Activated CD4-positive, CD25-positive, alpha-beta regulatory T cell treated with anti-CD3 and anti-CD28 coated beads, Interleukin-2, amount 50 U/mL, for 72 hours (primary cell): ENCODE measurements around the gene G3BP2.
"Not testable (repeated sequence)": the region's sequence is repeated elsewhere in the genome, so short reads cannot be mapped to it uniquely, and the experiment has no call there.

Experiments
- DNase-seq: peaks from one replicate; pipeline ENCODE4 v3.0.0; 2021

Gene G3BP2

GRCh38 chr4:75683482-75684155, 10.4 kb upstream of the G3BP2 start:
- DNase-seq: no peak

- DNase-seq: no peak
These were observed 6.8 kb upstream of the G3BP2 start for GRCh38 chr4:75679876-75680575.

- DNase-seq: no peak
These were observed 5.8 kb upstream of the G3BP2 start for GRCh38 chr4:75678965-75679364.

- DNase-seq: no peak
These were observed 5.3 kb upstream of the G3BP2 start for GRCh38 chr4:75678473-75678872.

- no peak for DNase-seq
These were observed 1.9 kb upstream of the G3BP2 start for GRCh38 chr4:75675004-75675531.

GRCh38 chr4:75673959-75674328, 733 bp upstream of the G3BP2 start:
- DNase-seq: no peak

- DNase-seq: peak; percentile 81
These were observed 667 bp downstream of the G3BP2 start for GRCh38 chr4:75672461-75673026.

GRCh38 chr4:75671802-75672421, 1.3 kb downstream of the G3BP2 start:
- DNase-seq: no peak

GRCh38 chr4:75668596-75668995, 4.6 kb downstream of the G3BP2 start:
- no peak for DNase-seq

- not testable (repeated sequence) for DNase-seq
These were observed 5.6 kb downstream of the G3BP2 start for GRCh38 chr4:75667636-75668035.

- no peak for DNase-seq
These were observed 6.9 kb downstream of the G3BP2 start for GRCh38 chr4:75666299-75666698.

- DNase-seq: not testable (repeated sequence)
These were observed 8.6 kb downstream of the G3BP2 start for GRCh38 chr4:75664604-75665003.

- no peak for DNase-seq
These were observed 10.6 kb downstream of the G3BP2 start for GRCh38 chr4:75662626-75663025.

DNA sequence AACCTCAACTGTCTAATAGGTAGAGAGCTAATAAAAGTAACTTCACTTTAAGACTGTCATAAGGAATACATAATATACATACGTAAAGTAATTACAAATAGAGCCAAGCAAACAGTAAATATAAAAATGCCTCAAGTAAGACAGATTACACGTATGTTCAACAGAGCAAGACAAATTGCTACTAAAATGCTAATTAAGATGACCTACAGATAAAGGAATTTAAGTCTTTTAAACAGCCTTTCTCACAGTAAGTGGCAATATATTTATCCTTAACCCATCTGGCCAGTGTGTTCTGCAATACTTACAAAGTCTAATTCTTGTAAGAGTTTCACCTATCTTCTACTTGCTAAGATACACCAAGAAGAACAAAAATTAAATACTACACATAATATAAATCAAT, 12.7 kb downstream of the G3BP2 start:
- no peak for DNase-seq

DNA sequence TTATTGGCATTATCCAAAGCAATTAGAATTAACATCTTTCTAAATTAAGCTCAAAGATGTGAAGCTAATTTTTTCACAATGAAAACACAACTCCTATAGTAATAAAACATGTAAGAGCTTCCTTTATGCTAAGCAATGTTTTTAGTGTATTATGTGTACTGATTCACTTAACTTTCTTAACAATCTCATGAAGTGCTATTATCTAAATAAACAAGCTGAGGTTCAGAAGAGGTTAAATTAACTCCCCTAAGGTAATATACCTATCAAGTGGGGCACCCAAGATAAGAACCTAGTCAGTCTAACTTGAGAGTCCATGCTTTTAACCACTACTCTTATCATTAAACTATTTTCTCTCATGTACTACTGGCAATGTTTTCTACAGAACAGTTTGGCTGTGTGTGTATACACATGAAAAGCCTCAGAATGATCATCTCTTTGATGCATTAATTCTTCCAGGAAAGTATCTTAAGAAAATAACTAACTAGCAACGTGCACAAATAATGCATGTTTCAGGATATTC, 13.6 kb downstream of the G3BP2 start:
- no peak for DNase-seq

DNA sequence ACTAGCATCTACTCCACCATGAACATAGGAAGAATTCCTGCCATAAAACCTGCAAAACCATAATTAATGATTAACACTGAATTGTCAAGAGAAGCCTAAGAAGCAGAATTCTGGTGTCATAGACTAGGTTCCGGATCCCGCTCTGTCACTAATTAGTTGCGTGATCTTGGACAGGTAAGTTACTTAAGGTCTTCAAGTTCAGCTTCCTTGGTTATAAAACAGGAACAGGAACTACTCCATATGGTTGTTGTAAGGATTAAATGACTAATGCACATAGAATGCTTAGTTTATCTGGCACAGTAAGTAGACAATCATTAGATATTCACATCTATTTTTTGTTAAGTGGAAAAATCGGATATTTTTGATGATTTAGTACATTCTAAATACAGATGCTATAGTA, 14.3 kb downstream of the G3BP2 start:
- no peak for DNase-seq

DNA sequence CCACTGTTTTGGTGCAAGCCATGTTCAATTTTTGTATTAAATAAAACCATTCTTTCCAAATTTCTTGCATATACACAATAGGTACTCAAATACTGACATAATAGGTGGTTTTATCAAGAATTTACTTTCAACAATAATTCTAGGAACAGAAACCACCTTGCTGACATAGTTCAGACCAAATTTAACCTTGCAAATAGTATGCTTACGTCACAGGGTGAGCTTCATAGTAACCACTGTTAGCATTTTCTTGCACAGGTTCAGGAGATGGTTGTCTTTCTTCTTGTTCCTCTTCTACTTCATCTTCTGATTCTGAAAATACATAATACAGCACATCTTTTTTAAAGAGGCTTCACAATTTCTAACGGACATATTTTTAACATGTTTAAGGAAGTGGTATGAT, 17.6 kb downstream of the G3BP2 start:
- DNase-seq: no peak

DNA sequence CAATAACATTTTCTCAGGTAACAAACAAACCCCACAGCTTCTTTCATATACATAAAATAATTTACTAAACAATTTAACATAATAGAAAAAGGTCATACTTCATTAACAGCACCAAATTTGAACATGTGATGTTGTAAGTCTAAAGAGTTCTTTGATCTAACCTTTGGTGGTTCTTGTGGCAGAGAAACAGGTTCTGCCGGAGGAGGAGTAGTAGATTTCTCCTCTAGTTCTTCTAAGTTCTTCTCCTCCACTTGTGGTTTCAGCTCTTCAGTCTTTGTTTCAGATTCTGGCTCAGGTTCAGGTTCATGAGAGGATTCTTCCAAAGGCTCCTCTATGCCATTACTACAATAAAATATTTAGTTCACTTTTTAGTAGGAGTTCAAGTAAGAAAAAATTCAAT, 18.3 kb downstream of the G3BP2 start:
- DNase-seq: no peak

- DNase-seq: no peak
These were observed 19.2 kb downstream of the G3BP2 start for GRCh38 chr4:75653845-75654503.

DNA sequence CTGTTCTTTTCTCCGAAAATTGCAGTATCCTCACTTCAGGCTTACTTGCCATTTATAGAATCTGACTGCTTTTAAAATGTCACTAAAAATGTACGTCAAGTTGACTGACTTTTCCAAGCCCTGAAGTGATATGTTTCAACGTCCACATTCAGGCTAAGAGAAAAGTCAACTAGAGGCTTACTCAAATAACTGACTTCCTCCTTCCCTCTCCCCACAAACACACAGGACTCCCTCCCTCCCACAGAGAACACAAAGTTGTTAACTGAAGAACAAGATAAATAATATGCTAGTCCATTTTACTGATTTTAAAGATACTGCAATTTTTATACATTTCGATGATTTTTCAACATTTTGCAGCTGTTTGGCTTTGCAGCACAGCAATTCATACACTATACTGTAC, 29.1 kb downstream of the G3BP2 start:
- no peak for DNase-seq

DNA sequence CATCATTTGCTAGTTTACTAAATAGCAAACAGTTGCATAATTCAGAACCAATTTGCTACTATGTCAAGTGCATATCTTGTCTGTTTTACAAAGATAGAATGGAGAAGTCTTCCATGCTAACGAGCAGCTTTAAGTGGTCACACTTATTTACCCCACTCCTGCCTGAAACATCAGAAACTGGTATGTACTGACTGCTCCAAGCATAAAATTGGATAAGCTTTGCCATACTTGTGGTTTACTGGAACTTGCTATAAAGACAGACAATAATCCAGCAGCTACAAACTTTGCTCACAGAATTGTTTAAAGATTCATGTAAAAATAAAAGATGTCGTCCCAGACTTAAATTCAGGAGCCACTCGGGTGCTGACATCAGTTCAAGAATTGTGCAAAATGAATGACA, 29.6 kb downstream of the G3BP2 start:
- DNase-seq: no peak

DNA sequence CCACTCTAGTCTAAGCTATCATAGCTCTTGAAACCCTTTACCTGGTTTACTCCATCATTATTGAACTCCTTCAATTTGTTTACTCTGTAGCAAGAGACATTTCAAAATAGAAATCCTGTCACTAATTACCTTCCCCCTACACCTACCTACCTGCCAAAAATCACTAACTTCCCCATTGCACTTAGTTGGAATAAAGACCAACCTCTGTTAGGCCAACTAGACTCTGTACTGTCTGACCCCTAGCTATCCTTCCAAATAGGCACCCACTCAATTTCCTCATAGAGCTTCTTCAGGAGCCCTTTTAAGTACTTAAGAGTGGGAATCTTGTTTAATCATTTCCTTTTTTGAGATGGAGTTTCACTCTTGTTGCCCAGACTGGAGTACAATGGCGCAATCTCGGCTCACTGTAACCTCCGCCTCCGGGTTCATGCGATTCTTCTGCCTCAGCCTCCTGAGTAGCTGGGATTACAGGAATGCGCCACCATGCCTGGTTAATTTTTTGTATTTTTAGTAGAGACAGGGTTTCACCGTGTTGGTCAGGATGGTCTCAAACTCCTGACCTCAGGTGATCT, 34.0 kb downstream of the G3BP2 start:
- no peak for DNase-seq

- DNase-seq: no peak
These were observed 35.4 kb downstream of the G3BP2 start for GRCh38 chr4:75637827-75638226.
